Measurements from ENCODE around the gene NACC2. TPM values are rescaled to one million over a fixed set of nuclear protein-coding genes. Genes with fewer than 3 reads are reported as not detected.

Gene NACC2
- total and polyA plus RNA-seq, 10 of the 15 experiments (the other 5 are each of a cell fraction or from before 2014, with no cell fraction given): 0.66 to 14.7 (median 3.5) TPM

DNA sequence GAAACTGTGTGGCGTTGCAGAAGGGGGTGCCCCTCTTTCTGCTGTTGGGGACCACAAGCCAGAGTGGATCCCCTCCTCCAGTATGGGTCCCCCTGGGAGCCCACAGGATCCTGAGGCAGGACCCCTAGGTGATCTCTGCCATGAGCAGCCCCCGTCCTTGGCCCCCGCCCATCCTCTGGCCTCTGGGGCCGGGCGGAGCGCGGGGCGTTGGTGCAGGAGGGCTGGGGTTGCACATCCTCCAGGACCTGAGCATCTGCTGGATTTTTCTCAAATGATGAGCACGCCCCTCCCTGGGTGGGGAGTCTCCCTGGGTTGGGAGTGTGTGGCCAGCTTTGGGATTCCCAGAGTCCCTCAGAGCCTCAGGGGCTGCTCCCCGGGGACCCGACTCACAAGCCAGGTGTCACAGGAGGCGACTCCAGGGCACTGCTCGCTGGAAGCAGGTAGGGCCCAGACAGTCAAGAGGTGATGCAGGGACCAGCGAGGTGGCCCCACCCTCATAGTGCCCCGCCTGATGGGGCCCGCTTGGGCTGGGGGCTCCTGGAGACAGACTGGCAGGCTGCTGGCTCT is 107.2 kb downstream of the NACC2 start:
- ChIA-PET POLR2A (no interaction called here), SMC1A (ENCODE audit: uncharacterized antibody, unreplicated experiment) (no interaction called here), CTCF (no interaction called here), RAD21 (ENCODE audit: unreplicated experiment) (no interaction called here)
- DNase-seq (ENCODE audit: low read depth, low spot score): no peak
- TF ChIP-seq, protein P1, sequence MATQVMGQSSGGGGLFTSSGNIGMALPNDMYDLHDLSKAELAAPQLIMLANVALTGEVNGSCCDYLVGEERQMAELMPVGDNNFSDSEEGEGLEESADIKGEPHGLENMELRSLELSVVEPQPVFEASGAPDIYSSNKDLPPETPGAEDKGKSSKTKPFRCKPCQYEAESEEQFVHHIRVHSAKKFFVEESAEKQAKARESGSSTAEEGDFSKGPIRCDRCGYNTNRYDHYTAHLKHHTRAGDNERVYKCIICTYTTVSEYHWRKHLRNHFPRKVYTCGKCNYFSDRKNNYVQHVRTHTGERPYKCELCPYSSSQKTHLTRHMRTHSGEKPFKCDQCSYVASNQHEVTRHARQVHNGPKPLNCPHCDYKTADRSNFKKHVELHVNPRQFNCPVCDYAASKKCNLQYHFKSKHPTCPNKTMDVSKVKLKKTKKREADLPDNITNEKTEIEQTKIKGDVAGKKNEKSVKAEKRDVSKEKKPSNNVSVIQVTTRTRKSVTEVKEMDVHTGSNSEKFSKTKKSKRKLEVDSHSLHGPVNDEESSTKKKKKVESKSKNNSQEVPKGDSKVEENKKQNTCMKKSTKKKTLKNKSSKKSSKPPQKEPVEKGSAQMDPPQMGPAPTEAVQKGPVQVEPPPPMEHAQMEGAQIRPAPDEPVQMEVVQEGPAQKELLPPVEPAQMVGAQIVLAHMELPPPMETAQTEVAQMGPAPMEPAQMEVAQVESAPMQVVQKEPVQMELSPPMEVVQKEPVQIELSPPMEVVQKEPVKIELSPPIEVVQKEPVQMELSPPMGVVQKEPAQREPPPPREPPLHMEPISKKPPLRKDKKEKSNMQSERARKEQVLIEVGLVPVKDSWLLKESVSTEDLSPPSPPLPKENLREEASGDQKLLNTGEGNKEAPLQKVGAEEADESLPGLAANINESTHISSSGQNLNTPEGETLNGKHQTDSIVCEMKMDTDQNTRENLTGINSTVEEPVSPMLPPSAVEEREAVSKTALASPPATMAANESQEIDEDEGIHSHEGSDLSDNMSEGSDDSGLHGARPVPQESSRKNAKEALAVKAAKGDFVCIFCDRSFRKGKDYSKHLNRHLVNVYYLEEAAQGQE (IDR thresholded peaks at IDR 0.05; ENCODE audit: low read depth, low read length): no peak
- no peak for TF ChIP-seq NFYA (IDR thresholded peaks at IDR 0.05; ENCODE audit: borderline replicate concordance, low read depth, low read length)
- no peak for TF ChIP-seq RCOR1 (conservative IDR thresholded peaks at IDR 0.05; ENCODE audit: low read depth, low read length)
- no peak for TF ChIP-seq JUNB (IDR thresholded peaks at IDR 0.05)
- TF ChIP-seq, protein P2, sequence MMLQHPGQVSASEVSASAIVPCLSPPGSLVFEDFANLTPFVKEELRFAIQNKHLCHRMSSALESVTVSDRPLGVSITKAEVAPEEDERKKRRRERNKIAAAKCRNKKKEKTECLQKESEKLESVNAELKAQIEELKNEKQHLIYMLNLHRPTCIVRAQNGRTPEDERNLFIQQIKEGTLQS (IDR thresholded peaks at IDR 0.05; ENCODE audit: borderline replicate concordance, extremely low read depth, low read depth, low read length): no peak
- TF ChIP-seq PAX8 (IDR thresholded peaks at IDR 0.05): no peak
- TF ChIP-seq CHD1 (IDR thresholded peaks at IDR 0.05; ENCODE audit: low read depth, low read length): no peak
- TF ChIP-seq, protein P3, sequence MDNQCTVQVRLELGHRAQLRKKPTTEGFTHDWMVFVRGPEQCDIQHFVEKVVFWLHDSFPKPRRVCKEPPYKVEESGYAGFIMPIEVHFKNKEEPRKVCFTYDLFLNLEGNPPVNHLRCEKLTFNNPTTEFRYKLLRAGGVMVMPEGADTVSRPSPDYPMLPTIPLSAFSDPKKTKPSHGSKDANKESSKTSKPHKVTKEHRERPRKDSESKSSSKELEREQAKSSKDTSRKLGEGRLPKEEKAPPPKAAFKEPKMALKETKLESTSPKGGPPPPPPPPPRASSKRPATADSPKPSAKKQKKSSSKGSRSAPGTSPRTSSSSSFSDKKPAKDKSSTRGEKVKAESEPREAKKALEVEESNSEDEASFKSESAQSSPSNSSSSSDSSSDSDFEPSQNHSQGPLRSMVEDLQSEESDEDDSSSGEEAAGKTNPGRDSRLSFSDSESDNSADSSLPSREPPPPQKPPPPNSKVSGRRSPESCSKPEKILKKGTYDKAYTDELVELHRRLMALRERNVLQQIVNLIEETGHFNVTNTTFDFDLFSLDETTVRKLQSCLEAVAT (IDR thresholded peaks at IDR 0.05): no peak
- TF ChIP-seq IKZF2 (IDR thresholded peaks at IDR 0.05): no peak
- no peak for TF ChIP-seq HDAC6 (IDR thresholded peaks at IDR 0.05; ENCODE audit: unreplicated experiment)
- no peak for TF ChIP-seq SIN3A (IDR thresholded peaks at IDR 0.05; ENCODE audit: low read depth, low read length)
- TF ChIP-seq, protein P4, sequence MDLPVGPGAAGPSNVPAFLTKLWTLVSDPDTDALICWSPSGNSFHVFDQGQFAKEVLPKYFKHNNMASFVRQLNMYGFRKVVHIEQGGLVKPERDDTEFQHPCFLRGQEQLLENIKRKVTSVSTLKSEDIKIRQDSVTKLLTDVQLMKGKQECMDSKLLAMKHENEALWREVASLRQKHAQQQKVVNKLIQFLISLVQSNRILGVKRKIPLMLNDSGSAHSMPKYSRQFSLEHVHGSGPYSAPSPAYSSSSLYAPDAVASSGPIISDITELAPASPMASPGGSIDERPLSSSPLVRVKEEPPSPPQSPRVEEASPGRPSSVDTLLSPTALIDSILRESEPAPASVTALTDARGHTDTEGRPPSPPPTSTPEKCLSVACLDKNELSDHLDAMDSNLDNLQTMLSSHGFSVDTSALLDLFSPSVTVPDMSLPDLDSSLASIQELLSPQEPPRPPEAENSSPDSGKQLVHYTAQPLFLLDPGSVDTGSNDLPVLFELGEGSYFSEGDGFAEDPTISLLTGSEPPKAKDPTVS (IDR thresholded peaks at IDR 0.05; ENCODE audit: low read depth, low read length): no peak
- TF ChIP-seq RB1 (IDR thresholded peaks at IDR 0.05; ENCODE audit: borderline replicate concordance): no peak
- no peak for TF ChIP-seq BCL11A (IDR thresholded peaks at IDR 0.05; ENCODE audit: low read depth, low read length)
- TF ChIP-seq MEF2B (IDR thresholded peaks at IDR 0.05; ENCODE audit: partially characterized antibody, poor library complexity, severe bottlenecking): no peak
- Histone ChIP-seq H3K4me3 (no peak overlapping the region), H3K27me3 (replicated peaks in 1 of 2; ENCODE audit: control insufficient read depth in 2 of 2, insufficient read depth in 2 of 2, low read length in 1 of 2) (no peaks in the 10 kb centered on the region; a peak in 1 of 4 replicates), H4K20me1 (ENCODE audit: control insufficient read depth, insufficient read depth) (no peaks in the 10 kb centered on the region), H3K9me3 (replicated peaks; ENCODE audit: control insufficient read depth, insufficient read depth, low read length) (no peaks in the 10 kb centered on the region), H3K9ac (ENCODE audit: control insufficient read depth, insufficient read depth, low read length) (no peak overlapping the region), H3K4me1 (ENCODE audit: control insufficient read depth, insufficient read depth, low read length) (peaks cover 6% of the 10 kb centered on the region), H3K27ac (ENCODE audit: control insufficient read depth, insufficient read depth) (no peak overlapping the region), H3K36me3 (ENCODE audit: control insufficient read depth in 2 of 2, insufficient read depth in 2 of 2, low read length in 1 of 2) (no peaks in the 10 kb centered on the region), H3K79me2 (ENCODE audit: control insufficient read depth, insufficient read depth, low read length) (no peaks in the 10 kb centered on the region), H3K4me2 (ENCODE audit: control insufficient read depth, insufficient read depth) (no peak overlapping the region), H2AFZ (ENCODE audit: control insufficient read depth, low read depth, low read length) (no peak overlapping the region)
- intact Hi-C loops (cut with micrococcal nuclease; ENCODE audit: unreplicated experiment): no loop called here
- 44% methylated on average over 16 of the region's 16 CpGs for WGBS (ENCODE audit: insufficient coverage, insufficient replicate concordance, low lambda C conversion rate, missing lambda C conversion rate)
- no peak for ATAC-seq
- FAIRE-seq: no peak
- in situ Hi-C loops (cut with MboI): no loop called here
- no TSS peak for BruUV-seq (replicated peaks)

All from GM12878 (cell line).